PC-9 (cell line): Measurements from ENCODE around the gene RFWD3. TPM values are rescaled to one million over a fixed set of nuclear protein-coding genes. Genes with fewer than 3 reads are reported as not detected.

Source experiments
- BruUV-seq: library from RNA; stranded (reverse); fragments of 400-500 nt; replicated peaks from 2 replicates; lab custom pipeline; 2021; lab: Mats Ljungman, UMichigan
- CTCF ChIA-PET: fragments of 300-600 bp; sonication (Branson Sonifier 250); formaldehyde crosslinking; loops from one replicate; lab custom pipeline; 2022; ENCODE audit warnings: antibody characterized with exemption; lab: Charles Lee
- POLR2A ChIA-PET: fragments of 300-600 bp; sonication (Branson Sonifier 250); formaldehyde crosslinking; loops from one replicate; lab custom pipeline; 2022; ENCODE audit warnings: antibody characterized with exemption; ENCODE audit not compliant: unreplicated experiment; lab: Charles Lee
- DNase-seq, 2 experiments: peaks; one replicate each; pipeline versions ENCODE4 v3.0.0 to v3.0.0-alpha.2; 2015 to 2022; ENCODE audit warnings: mixed read lengths in 1 of 2
- H2AFZ ChIP-seq: fragments of 200-600 bp; sonication (generic); 2 replicates; pipeline ENCODE4 v1.8.1; 2017; ENCODE audit warnings: antibody characterized with exemption
- H3F3A ChIP-seq: fragments of 200-600 bp; sonication (generic); 2 replicates; pipeline ENCODE4 v1.8.1; 2017; ENCODE audit warnings: antibody characterized with exemption, mild to moderate bottlenecking, low read depth; ENCODE audit not compliant: insufficient read depth
- H3K27ac ChIP-seq: fragments of 200-600 bp; sonication (generic); 2 replicates; pipeline ENCODE4 v1.6.1; 2016; ENCODE audit warnings: mixed run types
- H3K27me3 ChIP-seq: fragments of 200-600 bp; sonication (generic); 2 replicates; pipeline ENCODE4 v1.6.1; 2016; ENCODE audit warnings: low read depth, mixed run types; ENCODE audit not compliant: insufficient read depth
- H3K36me3 ChIP-seq: fragments of 200-600 bp; sonication (generic); 2 replicates; pipeline ENCODE4 v1.6.1; 2016; ENCODE audit warnings: low read depth, mixed run types
- H3K4me1 ChIP-seq: fragments of 200-600 bp; sonication (generic); replicated peaks from 2 replicates; pipeline ENCODE4 v1.6.1; 2016; ENCODE audit warnings: mixed run types; ENCODE audit not compliant: insufficient read depth
- H3K4me2 ChIP-seq: fragments of 200-600 bp; sonication (generic); 2 replicates; pipeline ENCODE4 v1.6.1; 2017; ENCODE audit warnings: mixed run types
- H3K4me3 ChIP-seq: fragments of 200-600 bp; sonication (generic); 2 replicates; pipeline ENCODE4 v1.6.1; 2016; ENCODE audit warnings: mixed run types
- H3K79me2 ChIP-seq: fragments of 200-600 bp; sonication (generic); 2 replicates; pipeline ENCODE4 v1.6.1; 2017; ENCODE audit warnings: low read depth, mixed run types
- H3K9me2 ChIP-seq: fragments of 200-600 bp; sonication (generic); 2 replicates; pipeline ENCODE4 v1.8.1; 2017; ENCODE audit warnings: mild to moderate bottlenecking; ENCODE audit not compliant: insufficient read depth
- H3K9me3 ChIP-seq: fragments of 200-600 bp; sonication (generic); 2 replicates; pipeline ENCODE4 v1.8.1; 2016; ENCODE audit warnings: low read depth; ENCODE audit not compliant: insufficient read depth
- H4K20me1 ChIP-seq: fragments of 200-600 bp; sonication (generic); 2 replicates; pipeline ENCODE4 v1.8.1; 2017; ENCODE audit not compliant: insufficient read depth
- CTCF ChIP-seq: fragments of 200-600 bp; sonication (generic); conservative IDR thresholded peaks from 2 replicates; pipeline ENCODE4 v1.6.1; 2017; ENCODE audit warnings: mixed run types, antibody characterized with exemption, mild to moderate bottlenecking, moderate library complexity
- EZH2 ChIP-seq: fragments of 200-600 bp; sonication (generic); IDR thresholded peaks from 2 replicates; pipeline ENCODE4 v1.8.0; 2017; ENCODE audit warnings: antibody characterized with exemption, low read depth
- intact Hi-C: fragments of 100-400 bp; cut with micrococcal nuclease; formaldehyde crosslinking; loops from one replicate; pipeline ENCODE4 v1.10.0; 2022; ENCODE audit not compliant: unreplicated experiment
- total RNA-seq: library from RNA; stranded (reverse); gene quantifications from 2 replicates; pipeline ENCODE4 v1.2.3, GENCODE V29; 2021

RFWD3 gene
- total RNA-seq, 1 experiment from 2014 or later = 49.5 TPM

GRCh38 chr16:74608944-74609343 is 57.7 kb downstream of the RFWD3 start:
- Histone ChIP-seq H3K9me2 (no peaks in the 10 kb centered on the region), H3K79me2 (peaks cover 29% of the 10 kb centered on the region), H3K9me3 (no peaks in the 10 kb centered on the region), H3K27me3 (no peaks in the 10 kb centered on the region), H3K4me2 (no peak overlapping the region), H3K4me3 (no peak overlapping the region), H3K36me3 (no peaks in the 10 kb centered on the region), H3F3A (peaks cover 7% of the 10 kb centered on the region; the same call in 1 of the 2 replicates), H3K4me1 (peaks cover 19% of the 10 kb centered on the region), H3K27ac (no peak overlapping the region), H4K20me1 (peaks cover 18% of the 10 kb centered on the region; the same call in 1 of the 2 replicates), H2AFZ (no peak overlapping the region)
- ChIA-PET POLR2A (no interaction called here), CTCF (no interaction called here)
- intact Hi-C loops = loop anchor here (5.0 to 10.0 kb wide), 3 partner anchors 124 to 244 kb away; no protein-coding TSS in a partner anchor
- no TSS peak for BruUV-seq
- TF ChIP-seq EZH2 (no peak), CTCF (no peak)
- no peak for DNase-seq

GRCh38 chr16:74608381-74608780 is 58.3 kb downstream of the RFWD3 start:
- H3K4me1 ChIP-seq = peaks cover 25% of the 10 kb centered on the region
- H3K27ac ChIP-seq = no peak overlapping the region
- no peaks in the 10 kb centered on the region for H3K36me3 ChIP-seq
- no peak for TF ChIP-seq EZH2
- TF ChIP-seq CTCF = no peak
- DNase-seq = no peak
- peaks cover 23% of the 10 kb centered on the region; the same call in 1 of the 2 replicates for H4K20me1 ChIP-seq
- peaks cover 35% of the 10 kb centered on the region for H3K79me2 ChIP-seq
- POLR2A ChIA-PET = no interaction called here
- CTCF ChIA-PET = no interaction called here
- no peak overlapping the region for H3K4me2 ChIP-seq
- peaks cover 7% of the 10 kb centered on the region; the same call in 1 of the 2 replicates for H3F3A ChIP-seq
- no peak overlapping the region for H3K4me3 ChIP-seq
- no peaks in the 10 kb centered on the region for H3K9me3 ChIP-seq
- intact Hi-C loops = loop anchor here (5.0 to 10.0 kb wide), 3 partner anchors 124 to 244 kb away; no protein-coding TSS in a partner anchor
- no peaks in the 10 kb centered on the region for H3K9me2 ChIP-seq
- BruUV-seq = no TSS peak
- H3K27me3 ChIP-seq = no peaks in the 10 kb centered on the region
- H2AFZ ChIP-seq = no peak overlapping the region

- ChIA-PET POLR2A (interaction anchor here (0.6 kb wide), 1 partner anchor 159 kb away, joined by 10 read pairs; no protein-coding TSS in a partner anchor), CTCF (no interaction called here)
- H3K4me1 ChIP-seq = peaks cover 26% of the 10 kb centered on the region
- H3K27ac ChIP-seq = no peak overlapping the region
- H2AFZ ChIP-seq = peak overlapping the region; percentile 99; the same call in 1 of the 2 replicates
- peaks cover 24% of the 10 kb centered on the region; the same call in 1 of the 2 replicates for H4K20me1 ChIP-seq
- H3K79me2 ChIP-seq = peaks cover 39% of the 10 kb centered on the region
- H3K36me3 ChIP-seq = no peaks in the 10 kb centered on the region
- peak overlapping the region; percentile 98; the same call in 1 of the 2 replicates for H3K4me3 ChIP-seq
- peaks cover 7% of the 10 kb centered on the region; the same call in 1 of the 2 replicates for H3F3A ChIP-seq
- peak overlapping the region; percentile 100 for H3K4me2 ChIP-seq
- H3K27me3 ChIP-seq = no peaks in the 10 kb centered on the region
- intact Hi-C loops = loop anchor here (5.0 to 10.0 kb wide), 3 partner anchors 123 to 243 kb away; no protein-coding TSS in a partner anchor
- no peaks in the 10 kb centered on the region for H3K9me3 ChIP-seq
- no peak for DNase-seq
- BruUV-seq = no TSS peak
- no peak for TF ChIP-seq CTCF
- TF ChIP-seq EZH2 = no peak
- H3K9me2 ChIP-seq = no peaks in the 10 kb centered on the region
Observed at GRCh38 chr16:74607962-74608356, 58.7 kb downstream of the RFWD3 start.
